GM19238 (cell line): ENCODE measurements around the gene SCAPER.

ENCODE experiments used
- DNase-seq: peaks from one replicate; pipeline ENCODE4 v3.0.0; 2011; ENCODE audit warnings: low spot score; ENCODE audit not compliant: insufficient read length

SCAPER gene

GRCh38 chr15:76368122-76368621 lies 537.0 kb downstream of the SCAPER start:
- no peak for DNase-seq

GRCh38 chr15:76366714-76367113 lies 538.4 kb downstream of the SCAPER start:
- no peak for DNase-seq

- no peak for DNase-seq
Measured at GRCh38 chr15:76363251-76363650, 541.9 kb downstream of the SCAPER start.

- DNase-seq: no peak
Measured at GRCh38 chr15:76360416-76360815, 544.7 kb downstream of the SCAPER start.

- no peak for DNase-seq
Measured at GRCh38 chr15:76359152-76359551, 546.0 kb downstream of the SCAPER start.

GRCh38 chr15:76358453-76358852 lies 546.7 kb downstream of the SCAPER start:
- no peak for DNase-seq

- no peak for DNase-seq
Measured at GRCh38 chr15:76354823-76355440, 550.2 kb downstream of the SCAPER start.

GRCh38 chr15:76353903-76354302 lies 551.2 kb downstream of the SCAPER start:
- DNase-seq: no peak

GRCh38 chr15:76353023-76353577 lies 552.0 kb downstream of the SCAPER start:
- DNase-seq: no peak

- DNase-seq: no peak
Measured at GRCh38 chr15:76349301-76350070, 555.7 kb downstream of the SCAPER start.

- DNase-seq: no peak
Measured at GRCh38 chr15:76347482-76348055, 557.6 kb downstream of the SCAPER start.

- no peak for DNase-seq
Measured at GRCh38 chr15:76346669-76347481, 558.3 kb downstream of the SCAPER start.

GRCh38 chr15:76345880-76346668 lies 559.1 kb downstream of the SCAPER start:
- DNase-seq: peak; percentile 56

GRCh38 chr15:76345583-76345879 lies 559.6 kb downstream of the SCAPER start:
- DNase-seq: no peak

- no peak for DNase-seq
Measured at GRCh38 chr15:76344893-76345582, 560.1 kb downstream of the SCAPER start.

GRCh38 chr15:76343313-76343996 lies 561.7 kb downstream of the SCAPER start:
- no peak for DNase-seq

GRCh38 chr15:76342382-76343201 lies 562.5 kb downstream of the SCAPER start:
- peak; percentile 14 for DNase-seq

- no peak for DNase-seq
Measured at GRCh38 chr15:76342058-76342381, 563.1 kb downstream of the SCAPER start.
